GM12878 (cell line): ENCODE data around the gene AMN. TPM values are rescaled to one million over a fixed set of nuclear protein-coding genes. Genes with fewer than 3 reads are reported as not detected.
A peak's percentile ranks its signal among the peaks of the same experiment; 100 is the strongest.

Source experiments
- ATAC-seq: fragments of 200-7000 bp; cut with Tn5 transposase; 3 replicates; pipeline ENCODE4 v1.9.1; 2020; ENCODE audit warnings: mild to moderate bottlenecking, moderate library complexity
- BruUV-seq: library from RNA; stranded (reverse); fragments of 400-500 nt; replicated peaks from 2 replicates; lab custom pipeline; 2021; lab: Mats Ljungman, UMichigan
- CTCF ChIA-PET: fragments of 300-600 bp; sonication (Branson Sonifier 250); formaldehyde crosslinking; extraction: SDS; loops from one replicate; lab custom pipeline; 2021; ENCODE audit warnings: inconsistent platforms; lab: Yijun Ruan, JAX
- POLR2A ChIA-PET: fragments of 350-600 bp; formaldehyde crosslinking; extraction: SDS; loops from one replicate; lab custom pipeline; 2021; ENCODE audit warnings: inconsistent platforms; lab: Charles Lee
- RAD21 ChIA-PET: fragments of 300-600 bp; sonication (Branson Sonifier 250); formaldehyde crosslinking; loops from one replicate; lab custom pipeline; 2023; ENCODE audit warnings: antibody characterized with exemption; ENCODE audit not compliant: unreplicated experiment; lab: Charles Lee
- SMC1A ChIA-PET: fragments of 300-600 bp; sonication (Branson Sonifier 250); formaldehyde crosslinking; loops from one replicate; lab custom pipeline; 2023; ENCODE audit not compliant: unreplicated experiment, uncharacterized antibody; lab: Charles Lee
- DNase-seq: peaks from one replicate; pipeline ENCODE4 v3.0.0-alpha.2; 2011; ENCODE audit warnings: low read depth, low spot score
- FAIRE-seq: peaks from 3 replicates; lab custom pipeline; 2011; peaks lifted over from hg19 to GRCh38; lab: Jason Lieb, UNC
- H2AFZ ChIP-seq: 2 replicates; pipeline ENCODE4 v1.6.0; 2011; ENCODE audit warnings: low read depth, low read length, control low read depth; ENCODE audit not compliant: control insufficient read depth
- H3K27ac ChIP-seq: 2 replicates; pipeline ENCODE4 v1.5.1; 2011; ENCODE audit warnings: control low read depth; ENCODE audit not compliant: control insufficient read depth, insufficient read depth
- H3K27me3 ChIP-seq, 2 experiments: replicated peaks in 1 of 2; 2 replicates each; pipeline versions ENCODE4 v1.6.0 to v1.6.1; 2011; ENCODE audit warnings: low read length in 1 of 2; ENCODE audit not compliant: control insufficient read depth in 2 of 2, insufficient read depth in 2 of 2
- H3K36me3 ChIP-seq, 2 experiments: 2 replicates each; pipeline ENCODE4 v1.5.1; 2011; ENCODE audit warnings: low read length in 1 of 2; ENCODE audit not compliant: control insufficient read depth in 2 of 2, insufficient read depth in 2 of 2
- H3K4me1 ChIP-seq: 2 replicates; pipeline ENCODE4 v1.6.1; 2011; ENCODE audit warnings: mild to moderate bottlenecking, low read length, moderate library complexity, mixed read lengths; ENCODE audit not compliant: control insufficient read depth, insufficient read depth
- H3K4me2 ChIP-seq: 2 replicates; pipeline ENCODE4 v1.6.0; 2011; ENCODE audit warnings: control low read depth; ENCODE audit not compliant: control insufficient read depth, insufficient read depth
- H3K4me3 ChIP-seq: fragments of 200-600 bp; sonication (generic); 2 replicates; pipeline ENCODE4 v1.5.1; 2016
- H3K79me2 ChIP-seq: 2 replicates; pipeline ENCODE4 v1.6.0; 2011; ENCODE audit warnings: low read length; ENCODE audit not compliant: control insufficient read depth, insufficient read depth
- H3K9ac ChIP-seq: 2 replicates; pipeline ENCODE4 v1.8.0; 2011; ENCODE audit warnings: low read length, control low read depth, mixed read lengths; ENCODE audit not compliant: control insufficient read depth, insufficient read depth
- H3K9me3 ChIP-seq: replicated peaks from 3 replicates; pipeline ENCODE4 v1.5.1; 2011; ENCODE audit warnings: mild to moderate bottlenecking, low read length; ENCODE audit not compliant: control insufficient read depth, insufficient read depth
- H4K20me1 ChIP-seq: 2 replicates; pipeline ENCODE4 v1.6.0; 2011; ENCODE audit not compliant: control insufficient read depth, insufficient read depth
- POLR2A ChIP-seq: IDR thresholded peaks from 2 replicates; pipeline ENCODE4 v1.6.1; 2011; ENCODE audit warnings: low read depth, mild to moderate bottlenecking, low read length
- POLR2AphosphoS5 ChIP-seq: IDR thresholded peaks from 2 replicates; pipeline ENCODE4 v1.6.1; 2011; ENCODE audit warnings: mild to moderate bottlenecking, low read length, inconsistent platforms
- WGBS: methylation state at CpG from one replicate; pipeline ENCODE4 v1.1.6; 2016; ENCODE audit warnings: low lambda C conversion rate; ENCODE audit not compliant: insufficient replicate concordance, insufficient coverage; ENCODE audit errors: missing lambda C conversion rate; 5-methylcytosine and 5-hydroxymethylcytosine counted together
- in situ Hi-C: fragments of 300-500 bp; cut with MboI; formaldehyde crosslinking; loops from 9 replicates; pipeline ENCODE4 v1.14.3; 2018; ENCODE audit warnings: mixed read lengths
- intact Hi-C: fragments of 100-400 bp; cut with micrococcal nuclease; formaldehyde crosslinking; loops from one replicate; pipeline ENCODE4 v1.14.2; 2022; ENCODE audit not compliant: unreplicated experiment
- polyA plus RNA-seq, 11 experiments: library from polyadenylated mRNA; depleted of rRNA in 4 of 11; unstranded in 6 of 11; stranded (reverse) in 5 of 11; fragments of >200 nt; fragmentation: Nextera tagmentation in 4 of 11; fragmentation: Illumina TruSeq in 1 of 11; extraction: Ambion mirVana in 4 of 11; extraction: Trizol in 1 of 11; gene quantifications; 1 replicate in 1 of 11; 2 replicates in 10 of 11; pipeline versions ENCODE4 v1.2.1 to v1.2.3, GENCODE V29; 2011 to 2016; ENCODE audit warnings: inconsistent platforms in 2 of 11, missing spikeins in 2 of 11, low read depth in 1 of 11
- total RNA-seq, 4 experiments: library from RNA; depleted of rRNA in 3 of 4; stranded (reverse); fragments of >200 nt in 3 of 4; fragmentation: Illumina TruSeq in 1 of 4; extraction: Trizol in 1 of 4; gene quantifications; 2 replicates each; pipeline versions ENCODE4 v1.2.1 to v1.2.3, GENCODE V29; 2013 to 2021
- TF ChIP-seq, protein P1 (sequence below): fragments of 150-350 bp; IDR thresholded peaks from 2 replicates; pipeline ENCODE4 v1.6.1; 2014; ENCODE audit warnings: mild to moderate bottlenecking, low read depth, low read length

AMN gene
- total and polyA plus RNA-seq, 10 of the 15 experiments (the other 5 are each of a cell fraction or from before 2014, with no cell fraction given), result 0.03 to 0.33 (median 0.11) TPM; not detected in 6

DNA sequence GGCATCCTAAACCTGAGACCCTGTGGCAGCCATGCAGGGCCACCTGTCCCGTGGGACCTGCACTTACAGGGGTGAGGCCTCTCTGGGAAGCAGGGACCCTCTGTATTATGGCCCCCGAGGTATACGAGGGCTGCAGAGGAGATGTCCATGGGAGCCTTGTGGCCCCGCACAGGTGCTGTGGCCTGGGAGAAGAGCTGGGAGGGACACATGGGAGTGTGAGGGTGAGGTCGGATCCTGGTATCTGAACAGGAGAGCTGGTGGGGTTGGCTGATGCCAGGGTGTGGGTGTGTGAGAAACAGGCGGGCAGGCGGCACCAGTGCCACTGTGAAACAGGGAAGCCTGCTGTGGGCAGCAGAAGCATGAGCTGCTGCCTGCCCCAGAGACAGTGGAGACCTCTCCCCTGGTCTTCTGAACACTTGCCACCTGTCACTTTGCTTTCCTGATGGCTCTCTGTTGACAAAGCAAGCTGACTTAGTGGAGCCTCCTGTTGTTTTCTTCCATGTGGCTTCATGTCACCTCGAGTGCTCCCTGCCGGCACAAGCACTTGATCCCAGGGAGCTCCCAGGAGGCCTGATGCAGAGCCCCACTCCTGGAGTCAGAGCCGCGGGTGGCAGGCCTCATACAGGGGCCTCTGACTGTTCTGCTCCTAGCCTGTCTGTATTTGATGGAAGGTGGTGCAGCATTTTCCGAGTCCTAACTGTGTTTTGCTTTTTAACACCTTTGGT is 19.8 kb upstream of the AMN start:
- SMC1A ChIA-PET, result interaction anchor here (0.6 to 3.0 kb wide), 8 partner anchors 25 to 208 kb away, joined by 3 to 23 read pairs (median 4); no protein-coding TSS in a partner anchor
- H3K27me3 ChIP-seq, result no peaks in the 10 kb centered on the region
- no peak overlapping the region for H2AFZ ChIP-seq
- no peak for ATAC-seq
- peak overlapping the region; percentile 53 for H3K4me2 ChIP-seq
- POLR2A ChIA-PET, result interaction anchor here (1.7 to 2.3 kb wide), 2 partner anchors 84 to 121 kb away, joined by 10 to 14 read pairs; no protein-coding TSS in a partner anchor
- TF ChIP-seq, protein P1, sequence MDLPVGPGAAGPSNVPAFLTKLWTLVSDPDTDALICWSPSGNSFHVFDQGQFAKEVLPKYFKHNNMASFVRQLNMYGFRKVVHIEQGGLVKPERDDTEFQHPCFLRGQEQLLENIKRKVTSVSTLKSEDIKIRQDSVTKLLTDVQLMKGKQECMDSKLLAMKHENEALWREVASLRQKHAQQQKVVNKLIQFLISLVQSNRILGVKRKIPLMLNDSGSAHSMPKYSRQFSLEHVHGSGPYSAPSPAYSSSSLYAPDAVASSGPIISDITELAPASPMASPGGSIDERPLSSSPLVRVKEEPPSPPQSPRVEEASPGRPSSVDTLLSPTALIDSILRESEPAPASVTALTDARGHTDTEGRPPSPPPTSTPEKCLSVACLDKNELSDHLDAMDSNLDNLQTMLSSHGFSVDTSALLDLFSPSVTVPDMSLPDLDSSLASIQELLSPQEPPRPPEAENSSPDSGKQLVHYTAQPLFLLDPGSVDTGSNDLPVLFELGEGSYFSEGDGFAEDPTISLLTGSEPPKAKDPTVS, result no peak
- peak; percentile 33; the same call in 1 of the 2 replicates for TF ChIP-seq POLR2A
- 0 out of 2 replicates have a peak, but pooled peaks have one; percentile 1 for TF ChIP-seq POLR2AphosphoS5
- H3K79me2 ChIP-seq, result peaks cover 34% of the 10 kb centered on the region
- intact Hi-C loops, result loop anchor here (5.0 kb wide), 1 partner anchor 125 kb away; the partner anchor contains the start of gene TRAF3
- RAD21 ChIA-PET, result interaction anchor here (1.3 to 3.4 kb wide), 5 partner anchors 12 to 208 kb away, joined by 3 to 26 read pairs (median 17); no protein-coding TSS in a partner anchor
- CTCF ChIA-PET, result interaction anchor here (0.7 to 3.6 kb wide), 7 partner anchors 13 to 208 kb away, joined by 3 to 25 read pairs (median 12); no protein-coding TSS in a partner anchor
- peak overlapping the region; percentile 37 for H3K4me3 ChIP-seq
- peak overlapping the region; percentile 78 for H3K9ac ChIP-seq
- BruUV-seq, result no TSS peak
- peaks cover 53% of the 10 kb centered on the region for H3K4me1 ChIP-seq
- no peak for FAIRE-seq
- in situ Hi-C loops, result no loop called here
- peak overlapping the region; percentile 98 for H3K27ac ChIP-seq
- DNase-seq, result no peak
- peaks cover 30 to 41% of the 10 kb centered on the region in 2 experiments for H3K36me3 ChIP-seq
- no peaks in the 10 kb centered on the region for H3K9me3 ChIP-seq
- H4K20me1 ChIP-seq, result no peaks in the 10 kb centered on the region
- 93% methylated on average over 12 of the region's 12 CpGs for WGBS
